CD4-positive, alpha-beta T cell treated with Interleukin-21 for 1 hour (primary cell): ENCODE results near the gene PACS2.

Source experiments
- DNase-seq: peaks from one replicate; pipeline ENCODE4 v3.0.0-alpha.2; 2020

Gene PACS2

GRCh38 chr14:105430042-105430441 lies 115.5 kb downstream of the PACS2 start:
- DNase-seq = no peak

GRCh38 chr14:105430565-105430964 lies 116.0 kb downstream of the PACS2 start:
- no peak for DNase-seq

- DNase-seq = no peak
Measured at GRCh38 chr14:105431256-105431655, 116.7 kb downstream of the PACS2 start.

- DNase-seq = no peak
Measured at GRCh38 chr14:105432657-105433056, 118.1 kb downstream of the PACS2 start.

GRCh38 chr14:105433161-105433605 lies 118.6 kb downstream of the PACS2 start:
- no peak for DNase-seq

GRCh38 chr14:105436402-105436801 lies 121.9 kb downstream of the PACS2 start:
- DNase-seq = no peak

- no peak for DNase-seq
Measured at GRCh38 chr14:105436891-105437722, 122.6 kb downstream of the PACS2 start.

GRCh38 chr14:105437723-105438500 lies 123.4 kb downstream of the PACS2 start:
- no peak for DNase-seq

GRCh38 chr14:105439179-105439578 lies 124.6 kb downstream of the PACS2 start:
- DNase-seq = no peak

GRCh38 chr14:105439710-105440553 lies 125.4 kb downstream of the PACS2 start:
- DNase-seq = no peak

- no peak for DNase-seq
Measured at GRCh38 chr14:105440554-105440900, 126.0 kb downstream of the PACS2 start.

GRCh38 chr14:105440992-105441391 lies 126.4 kb downstream of the PACS2 start:
- DNase-seq = no peak

GRCh38 chr14:105442125-105442524 lies 127.6 kb downstream of the PACS2 start:
- DNase-seq = no peak

- no peak for DNase-seq
Measured at GRCh38 chr14:105442834-105443233, 128.3 kb downstream of the PACS2 start.

- no peak for DNase-seq
Measured at GRCh38 chr14:105444859-105445258, 130.3 kb downstream of the PACS2 start.

GRCh38 chr14:105445290-105445689 lies 130.7 kb downstream of the PACS2 start:
- DNase-seq = no peak

GRCh38 chr14:105445901-105446845 lies 131.6 kb downstream of the PACS2 start:
- no peak for DNase-seq

GRCh38 chr14:105446971-105447370 lies 132.4 kb downstream of the PACS2 start:
- no peak for DNase-seq
